H9 (cell line): ENCODE results near the gene ATPAF2. TPM values are rescaled to one million over a fixed set of nuclear protein-coding genes. Genes with fewer than 3 reads are reported as not detected.

Experiments
- DNase-seq: peaks from one replicate; pipeline ENCODE4 v3.0.0-alpha.2; 2017
- H2AFZ ChIP-seq: one replicate; pipeline ENCODE4 v1.6.1; 2013; ENCODE audit warnings: mild to moderate bottlenecking, low read length, control low read depth, moderate library complexity
- H2AK5ac ChIP-seq: 2 replicates; pipeline ENCODE4 v1.6.1; 2013; ENCODE audit warnings: low read length, control low read depth, mixed read lengths; ENCODE audit not compliant: insufficient read length
- H2BK120ac ChIP-seq: one replicate; pipeline ENCODE4 v1.6.1; 2013; ENCODE audit warnings: low read depth, mild to moderate bottlenecking, low read length, control low read depth, inconsistent platforms; ENCODE audit not compliant: poor library complexity, severe bottlenecking
- H2BK12ac ChIP-seq: 2 replicates; pipeline ENCODE4 v1.6.1; 2013; ENCODE audit warnings: low read length, control low read depth, mixed read lengths, low read depth; ENCODE audit not compliant: insufficient read length
- H2BK15ac ChIP-seq: 2 replicates; pipeline ENCODE4 v1.6.1; 2013; ENCODE audit warnings: low read depth, low read length, control low read depth
- H2BK20ac ChIP-seq: one replicate; pipeline ENCODE4 v1.6.1; 2013; ENCODE audit warnings: low read depth, mild to moderate bottlenecking, low read length, control low read depth, inconsistent platforms; ENCODE audit not compliant: poor library complexity, severe bottlenecking
- H2BK5ac ChIP-seq: 2 replicates; pipeline ENCODE4 v1.6.1; 2013; ENCODE audit warnings: low read length, control low read depth, mixed read lengths; ENCODE audit not compliant: insufficient read length
- H3K14ac ChIP-seq: 2 replicates; pipeline ENCODE4 v1.6.1; 2013; ENCODE audit warnings: low read length, control low read depth; ENCODE audit not compliant: insufficient read depth
- H3K18ac ChIP-seq: 2 replicates; pipeline ENCODE4 v1.6.1; 2013; ENCODE audit warnings: low read depth, mild to moderate bottlenecking, mixed read lengths, low read length, control low read depth; ENCODE audit not compliant: insufficient read length
- H3K23ac ChIP-seq: 2 replicates; pipeline ENCODE4 v1.6.1; 2013; ENCODE audit warnings: low read length, control low read depth, mixed read lengths, low read depth; ENCODE audit not compliant: insufficient read length
- H3K23me2 ChIP-seq: 2 replicates; pipeline ENCODE4 v1.6.1; 2013; ENCODE audit warnings: low read depth, mild to moderate bottlenecking, mixed read lengths, low read length, control low read depth; ENCODE audit not compliant: insufficient read length, poor library complexity, severe bottlenecking
- H3K27ac ChIP-seq: 2 replicates; pipeline ENCODE4 v1.5.1; 2013; ENCODE audit warnings: low read length, control low read depth, mixed read lengths, low read depth; ENCODE audit not compliant: insufficient read length
- H3K27me3 ChIP-seq: 2 replicates; pipeline ENCODE4 v1.6.1; 2013; ENCODE audit warnings: low read length, control low read depth, inconsistent platforms; ENCODE audit not compliant: insufficient read depth
- H3K4ac ChIP-seq: 2 replicates; pipeline ENCODE4 v1.6.1; 2013; ENCODE audit warnings: low read depth, mild to moderate bottlenecking, control low read depth, inconsistent platforms, low read length, moderate library complexity
- H3K4me1 ChIP-seq: 2 replicates; pipeline ENCODE4 v1.6.1; 2013; ENCODE audit warnings: low read length, control low read depth, inconsistent platforms; ENCODE audit not compliant: insufficient read depth
- H3K4me2 ChIP-seq: 2 replicates; pipeline ENCODE4 v1.6.1; 2013; ENCODE audit warnings: low read length, control low read depth, mixed read lengths; ENCODE audit not compliant: insufficient read length, insufficient read depth
- H3K56ac ChIP-seq: 2 replicates; pipeline ENCODE4 v1.6.1; 2013; ENCODE audit warnings: low read depth, mild to moderate bottlenecking, mixed read lengths, low read length, control low read depth; ENCODE audit not compliant: insufficient read length
- H3K79me1 ChIP-seq: 2 replicates; pipeline ENCODE4 v1.6.1; 2013; ENCODE audit warnings: low read depth, mild to moderate bottlenecking, moderate library complexity, low read length, control low read depth, inconsistent platforms; ENCODE audit not compliant: insufficient read depth, poor library complexity, severe bottlenecking
- H3K79me2 ChIP-seq: 2 replicates; pipeline ENCODE4 v1.6.1; 2013; ENCODE audit warnings: low read length, control low read depth, inconsistent platforms; ENCODE audit not compliant: insufficient read depth
- H3K9ac ChIP-seq: 2 replicates; pipeline ENCODE4 v1.6.1; 2013; ENCODE audit warnings: low read length, control low read depth, mixed read lengths; ENCODE audit not compliant: insufficient read length; ENCODE audit errors: extremely low read depth
- H3K9me3 ChIP-seq: one replicate; pipeline ENCODE4 v1.6.1; 2013; ENCODE audit warnings: low read depth, low read length, inconsistent platforms; ENCODE audit not compliant: control insufficient read depth
- H3T11ph ChIP-seq: one replicate; pipeline ENCODE4 v1.6.1; 2013; ENCODE audit warnings: mild to moderate bottlenecking, low read length, control low read depth, inconsistent platforms
- H4K20me1 ChIP-seq: one replicate; pipeline ENCODE4 v1.6.1; 2013; ENCODE audit not compliant: control insufficient read depth, insufficient read length, insufficient read depth
- H4K5ac ChIP-seq: 2 replicates; pipeline ENCODE4 v1.6.1; 2013; ENCODE audit warnings: low read depth, mild to moderate bottlenecking, mixed read lengths, low read length, control low read depth; ENCODE audit not compliant: insufficient read length
- H4K8ac ChIP-seq: replicated peaks from 2 replicates; pipeline ENCODE4 v1.6.1; 2013; ENCODE audit warnings: low read length, control low read depth, mixed read lengths, low read depth; ENCODE audit not compliant: insufficient read length
- H4K91ac ChIP-seq: 2 replicates; pipeline ENCODE4 v1.6.1; 2013; ENCODE audit warnings: low read depth, mild to moderate bottlenecking, moderate library complexity, mixed read lengths, low read length, control low read depth; ENCODE audit not compliant: insufficient read length
- H3K27ac Mint-ChIP-seq, 3 experiments: 2 replicates in 2 of 3; 3 replicates in 1 of 3; pipeline ENCODE4 v1.8.0; 2020 to 2021; ENCODE audit warnings: mixed read lengths in 3 of 3, mild to moderate bottlenecking in 1 of 3, moderate library complexity in 1 of 3
- H3K27me3 Mint-ChIP-seq: 2 replicates; pipeline ENCODE4 v1.8.0; 2021; ENCODE audit warnings: low read depth, mild to moderate bottlenecking, moderate library complexity, mixed read lengths
- H3K36me3 Mint-ChIP-seq, 3 experiments: 2 replicates in 2 of 3; 3 replicates in 1 of 3; pipeline ENCODE4 v1.8.0; 2020 to 2021; ENCODE audit warnings: low read depth in 3 of 3, mixed read lengths in 3 of 3; ENCODE audit not compliant: insufficient read depth in 1 of 3
- H3K4me1 Mint-ChIP-seq, 2 experiments: 2 replicates each; pipeline ENCODE4 v1.8.0; 2020; ENCODE audit warnings: mixed read lengths in 2 of 2
- H3K4me3 Mint-ChIP-seq, 2 experiments: 2 replicates in 1 of 2; 3 replicates in 1 of 2; pipeline ENCODE4 v1.8.0; 2020 to 2021; ENCODE audit warnings: mild to moderate bottlenecking in 2 of 2, mixed read lengths in 2 of 2, moderate library complexity in 1 of 2
- H3K9me3 Mint-ChIP-seq, 2 experiments: 2 replicates in 1 of 2; 3 replicates in 1 of 2; pipeline ENCODE4 v1.8.0; 2020; ENCODE audit warnings: mild to moderate bottlenecking in 2 of 2, mixed read lengths in 2 of 2, moderate library complexity in 1 of 2
- CTCF ChIP-seq: fragments of 200-600 bp; sonication (generic); conservative IDR thresholded peaks from 3 replicates; pipeline ENCODE4 v1.8.0; 2021; ENCODE audit warnings: antibody characterized with exemption, mild to moderate bottlenecking
- WGBS: extraction: QIAGEN DNeasy Blood & Tissue Kit; methylation state at CpG from one replicate; pipeline ENCODE4 v1.1.7; 2013; ENCODE audit warnings: missing lambda C conversion rate, low lambda C conversion rate, mixed read lengths; ENCODE audit not compliant: insufficient read length; ENCODE audit errors: extremely low coverage; 5-methylcytosine and 5-hydroxymethylcytosine counted together
- total RNA-seq: library from RNA; stranded (reverse); gene quantifications from 2 replicates; pipeline ENCODE4 v1.2.1, GENCODE V29; 2021

ATPAF2 gene
- total RNA-seq, 1 experiment from 2014 or later = 21.4 TPM

DNA sequence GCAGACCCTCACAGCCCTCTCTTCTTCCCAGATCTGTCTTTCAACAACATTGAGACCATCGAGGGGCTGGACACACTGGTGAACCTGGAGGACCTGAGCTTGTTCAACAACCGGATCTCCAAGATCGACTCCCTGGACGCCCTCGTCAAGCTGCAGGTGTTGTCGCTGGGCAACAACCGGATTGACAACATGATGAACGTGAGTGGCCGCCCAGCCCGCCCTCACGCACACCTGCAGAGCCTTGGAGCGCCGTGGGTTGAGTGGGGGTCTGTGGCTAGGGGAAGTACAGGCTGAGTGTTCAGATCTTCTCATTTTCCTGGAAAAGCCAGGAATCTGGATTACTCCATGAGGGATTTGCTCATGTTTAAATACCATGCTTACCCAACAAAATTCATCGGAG is 51.1 kb downstream of the ATPAF2 start:
- Histone ChIP-seq H2BK20ac (no peak overlapping the region), H4K5ac (no peak overlapping the region), H3K27ac (no peak overlapping the region), H3K4me2 (no peak overlapping the region), H2BK120ac (no peak overlapping the region), H3K79me1 (no peaks in the 10 kb centered on the region), H3K23ac (no peak overlapping the region), H3K23me2 (peaks cover 3% of the 10 kb centered on the region), H4K8ac (no peak overlapping the region), H2BK5ac (no peak overlapping the region), H3K9me3 (no peaks in the 10 kb centered on the region), H2AFZ (no peak overlapping the region), H3K27me3 (no peaks in the 10 kb centered on the region), H3K9ac (no peak overlapping the region), H3K4ac (no peak overlapping the region), H3K4me1 (no peaks in the 10 kb centered on the region), H2BK15ac (no peak overlapping the region), H3K79me2 (no peaks in the 10 kb centered on the region), H2BK12ac (no peak overlapping the region), H2AK5ac (no peak overlapping the region), H3K18ac (no peak overlapping the region), H3K14ac (no peak overlapping the region), H3T11ph (no peak overlapping the region), H3K56ac (no peak overlapping the region), H4K91ac (no peak overlapping the region), H4K20me1 (no peaks in the 10 kb centered on the region)
- Mint-ChIP-seq H3K36me3 (no peaks in the 10 kb centered on the region), H3K27ac (no peak overlapping the region), H3K27me3 (peaks cover 2% of the 10 kb centered on the region), H3K4me3 (no peak overlapping the region), H3K9me3 (no peaks in the 10 kb centered on the region), H3K4me1 (no peaks in the 10 kb centered on the region)
- no peak for DNase-seq
- TF ChIP-seq CTCF = no peak
- WGBS = no CpG with 5 or more reads among the region's 14 CpGs
